Measurements from ENCODE around the gene KCNH1. TPM values are rescaled to one million over a fixed set of nuclear protein-coding genes. Genes with fewer than 3 reads are reported as not detected.

Gene KCNH1
- total and polyA plus RNA-seq, 3 donors from 2014 or later, result 1.5 to 4.2 (median 2.8) TPM

DNA sequence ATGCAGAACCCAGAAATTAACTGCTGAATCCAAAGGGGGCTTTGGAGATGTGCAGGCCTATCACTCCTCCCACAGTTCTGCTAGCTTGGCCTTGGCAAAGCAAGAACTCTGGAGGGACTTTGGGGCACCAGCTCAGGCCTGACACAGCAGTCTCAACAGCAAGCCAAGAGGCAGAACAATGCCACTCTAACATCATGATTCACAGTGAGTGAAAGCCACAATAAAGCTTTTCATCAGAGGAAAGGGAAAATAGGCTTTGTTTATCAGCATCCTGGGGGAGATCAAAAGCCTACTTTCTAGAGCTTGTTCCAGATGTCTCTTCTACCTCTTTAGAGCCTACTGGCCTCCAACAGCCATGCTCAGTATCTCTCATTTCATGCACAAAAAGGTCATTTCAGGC is 283.4 kb downstream of the KCNH1 start:
- H3K9me3 ChIP-seq, result no peaks in the 10 kb centered on the region
- TF ChIP-seq, protein P1, sequence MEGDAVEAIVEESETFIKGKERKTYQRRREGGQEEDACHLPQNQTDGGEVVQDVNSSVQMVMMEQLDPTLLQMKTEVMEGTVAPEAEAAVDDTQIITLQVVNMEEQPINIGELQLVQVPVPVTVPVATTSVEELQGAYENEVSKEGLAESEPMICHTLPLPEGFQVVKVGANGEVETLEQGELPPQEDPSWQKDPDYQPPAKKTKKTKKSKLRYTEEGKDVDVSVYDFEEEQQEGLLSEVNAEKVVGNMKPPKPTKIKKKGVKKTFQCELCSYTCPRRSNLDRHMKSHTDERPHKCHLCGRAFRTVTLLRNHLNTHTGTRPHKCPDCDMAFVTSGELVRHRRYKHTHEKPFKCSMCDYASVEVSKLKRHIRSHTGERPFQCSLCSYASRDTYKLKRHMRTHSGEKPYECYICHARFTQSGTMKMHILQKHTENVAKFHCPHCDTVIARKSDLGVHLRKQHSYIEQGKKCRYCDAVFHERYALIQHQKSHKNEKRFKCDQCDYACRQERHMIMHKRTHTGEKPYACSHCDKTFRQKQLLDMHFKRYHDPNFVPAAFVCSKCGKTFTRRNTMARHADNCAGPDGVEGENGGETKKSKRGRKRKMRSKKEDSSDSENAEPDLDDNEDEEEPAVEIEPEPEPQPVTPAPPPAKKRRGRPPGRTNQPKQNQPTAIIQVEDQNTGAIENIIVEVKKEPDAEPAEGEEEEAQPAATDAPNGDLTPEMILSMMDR (IDR thresholded peaks at IDR 0.05), result no peak
- TF ChIP-seq POLR2A (IDR thresholded peaks at IDR 0.05), result no peak
- peak; percentile 51 for DNase-seq
- intact Hi-C loops (cut with DNase I; ENCODE audit: low total_unique reads), result no loop called here
- no peaks in the 10 kb centered on the region for H3K27me3 ChIP-seq
- no peak overlapping the region for H3K4me3 ChIP-seq
- no peaks in the 10 kb centered on the region for H3K36me3 ChIP-seq (ENCODE audit: low read depth, missing control alignments)
- H3K4me1 ChIP-seq, result no peaks in the 10 kb centered on the region
- no peak overlapping the region for H3K27ac ChIP-seq

DNA sequence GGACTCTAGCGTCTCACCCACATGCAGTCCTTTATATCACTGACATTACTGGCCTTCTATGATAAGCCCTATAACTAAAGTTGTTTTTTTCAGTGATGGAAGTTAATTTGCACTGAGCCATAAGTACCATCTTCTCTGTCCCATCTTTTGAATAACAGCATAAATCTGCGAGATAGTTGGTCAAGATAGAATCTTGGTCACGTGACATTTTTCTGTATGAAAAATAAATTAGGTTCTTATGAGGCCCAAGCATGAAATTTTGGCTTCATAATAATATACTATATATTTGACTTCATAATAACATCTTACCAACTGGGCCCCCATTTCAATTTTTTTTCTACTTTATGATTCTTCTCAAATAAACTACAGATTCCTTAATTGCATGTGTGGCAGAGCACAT is 285.5 kb downstream of the KCNH1 start:
- 91 to 92% methylated on average over 3 of the region's 3 CpGs for WGBS, 2 donors
- TF ChIP-seq POLR2A (IDR thresholded peaks at IDR 0.05), result no peak
- TF ChIP-seq, protein P1 (IDR thresholded peaks at IDR 0.05), result no peak
- no peaks in the 10 kb centered on the region for H3K4me1 ChIP-seq
- no peaks in the 10 kb centered on the region for H3K9me3 ChIP-seq
- no peaks in the 10 kb centered on the region for H3K27me3 ChIP-seq
- DNase-seq, result no peak
- H3K27ac ChIP-seq, result no peak overlapping the region
- intact Hi-C loops (cut with DNase I; ENCODE audit: low total_unique reads), result no loop called here
- no peaks in the 10 kb centered on the region for H3K36me3 ChIP-seq (ENCODE audit: low read depth, missing control alignments)
- no peak overlapping the region for H3K4me3 ChIP-seq

GRCh38 chr1:210841926-210842625 is 291.9 kb downstream of the KCNH1 start:
- Histone ChIP-seq H3K9me3 (no peaks in the 10 kb centered on the region), H3K4me3 (no peak overlapping the region), H3K27me3 (no peaks in the 10 kb centered on the region), H3K27ac (no peak overlapping the region), H3K36me3 (ENCODE audit: low read depth, missing control alignments) (no peaks in the 10 kb centered on the region), H3K4me1 (no peaks in the 10 kb centered on the region)
- WGBS, 2 donors, result 71 to 80% methylated on average over 5 of the region's 5 CpGs
- intact Hi-C loops (cut with DNase I; ENCODE audit: low total_unique reads), result no loop called here
- no peak for TF ChIP-seq POLR2A (IDR thresholded peaks at IDR 0.05)
- DNase-seq, result no peak

- WGBS, 2 donors, result 63 to 64% methylated on average over 6 of the region's 6 CpGs
- no peak overlapping the region for H3K4me3 ChIP-seq
- DNase-seq, result no peak
- no peaks in the 10 kb centered on the region for H3K27me3 ChIP-seq
- no peaks in the 10 kb centered on the region for H3K9me3 ChIP-seq
- intact Hi-C loops (cut with DNase I; ENCODE audit: low total_unique reads), result no loop called here
- H3K4me1 ChIP-seq, result no peaks in the 10 kb centered on the region
- no peaks in the 10 kb centered on the region for H3K36me3 ChIP-seq (ENCODE audit: low read depth, missing control alignments)
- no peak overlapping the region for H3K27ac ChIP-seq
- no peak for TF ChIP-seq POLR2A (IDR thresholded peaks at IDR 0.05)
- TF ChIP-seq, protein P1 (IDR thresholded peaks at IDR 0.05), result no peak
These were observed 303.6 kb downstream of the KCNH1 start for GRCh38 chr1:210830034-210831028.

DNA sequence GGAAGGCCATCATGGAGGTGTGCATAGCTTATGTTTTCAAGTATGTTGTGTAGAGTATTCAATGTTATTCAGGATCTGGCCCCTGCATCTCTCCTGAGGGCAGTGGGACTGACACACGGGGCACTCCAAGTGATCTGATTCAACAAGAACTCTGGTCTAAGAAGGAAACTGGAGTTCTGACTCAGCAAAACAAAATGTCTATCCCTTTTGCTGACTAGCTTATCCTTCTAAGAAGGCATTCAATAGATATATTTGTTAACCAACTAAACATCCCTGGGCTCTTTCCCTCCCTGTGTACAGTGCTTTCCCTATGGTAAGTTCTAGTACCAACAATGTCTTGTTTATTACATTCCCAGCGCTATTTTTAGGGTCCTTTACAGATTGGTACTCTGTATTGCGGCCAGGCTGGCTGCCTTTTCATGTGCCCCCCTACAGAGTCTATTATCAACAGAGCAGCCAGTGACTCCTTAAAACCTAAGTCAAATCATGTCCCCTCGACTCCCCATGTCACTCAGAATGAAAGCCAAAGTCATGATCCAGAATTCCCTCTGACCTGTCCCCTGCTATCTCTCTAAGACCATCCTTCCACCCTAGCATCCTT is 304.9 kb downstream of the KCNH1 start:
- H3K4me3 ChIP-seq, result no peak overlapping the region
- H3K36me3 ChIP-seq (ENCODE audit: low read depth, missing control alignments), result no peaks in the 10 kb centered on the region
- TF ChIP-seq, protein P1 (IDR thresholded peaks at IDR 0.05), result no peak
- TF ChIP-seq POLR2A (IDR thresholded peaks at IDR 0.05), result no peak
- no peaks in the 10 kb centered on the region for H3K4me1 ChIP-seq
- WGBS, 2 donors, result 75 to 79% methylated on average over 4 of the region's 4 CpGs
- H3K27ac ChIP-seq, result no peak overlapping the region
- no peaks in the 10 kb centered on the region for H3K27me3 ChIP-seq
- intact Hi-C loops (cut with DNase I; ENCODE audit: low total_unique reads), result no loop called here
- H3K9me3 ChIP-seq, result no peaks in the 10 kb centered on the region
- no peak for DNase-seq

Data from testis (tissue), 3 donors.